Measurements from ENCODE around the gene ABHD17C. TPM values are rescaled to one million over a fixed set of nuclear protein-coding genes. Genes with fewer than 3 reads are reported as not detected.

The ABHD17C gene
- total and polyA plus RNA-seq, 7 donors = 1.1 to 3.7 (median 2.6) TPM

- no peaks in the 10 kb centered on the region for H3K9me3 ChIP-seq
- no peaks in the 10 kb centered on the region for H3K4me1 ChIP-seq
- intact Hi-C loops (cut with DNase I) = no loop called here
- H3K36me3 ChIP-seq (ENCODE audit: insufficient read depth in 1 of 2, low read depth in 1 of 2) = peaks cover 0 to 4% of the 10 kb centered on the region in 2 donors
- no peaks in the 10 kb centered on the region for H3K27me3 ChIP-seq (ENCODE audit: insufficient read depth in 3 of 3, low read length in 2 of 3)
- ATAC-seq (no peak), DNase-seq (no peak)
- 94 to 95% (median 94%) methylated on average over 4 of the region's 4 CpGs for WGBS, 3 donors
- no peak overlapping the region for H3K27ac ChIP-seq
- TF ChIP-seq CTCF (IDR thresholded peaks at IDR 0.05) = no peak
- H3K4me3 ChIP-seq = no peak overlapping the region
These were observed 55.5 kb downstream of the ABHD17C start for GRCh38 chr15:80750575-80750974.

GRCh38 chr15:80752204-80752603 is 57.1 kb downstream of the ABHD17C start:
- 81 to 85% (median 84%) methylated on average over 4 of the region's 4 CpGs for WGBS, 3 donors
- no peak overlapping the region for H3K4me3 ChIP-seq
- intact Hi-C loops (cut with DNase I) = no loop called here
- H3K27me3 ChIP-seq (ENCODE audit: insufficient read depth in 3 of 3, low read length in 2 of 3) = no peaks in the 10 kb centered on the region
- no peaks in the 10 kb centered on the region for H3K4me1 ChIP-seq
- DNase-seq (no peak), ATAC-seq (no peak)
- peaks cover 0 to 4% of the 10 kb centered on the region in 2 donors for H3K36me3 ChIP-seq (ENCODE audit: insufficient read depth in 1 of 2, low read depth in 1 of 2)
- no peak overlapping the region for H3K27ac ChIP-seq
- no peaks in the 10 kb centered on the region for H3K9me3 ChIP-seq
- no peak for TF ChIP-seq CTCF (IDR thresholded peaks at IDR 0.05)

- TF ChIP-seq CTCF (IDR thresholded peaks at IDR 0.05) = no peak
- DNase-seq (no peak), ATAC-seq (no peak)
- 61 to 65% (median 64%) methylated on average over 2 of the region's 2 CpGs for WGBS, 3 donors
- intact Hi-C loops (cut with DNase I) = no loop called here
- H3K4me1 ChIP-seq = no peaks in the 10 kb centered on the region
- no peak overlapping the region for H3K4me3 ChIP-seq
- H3K27me3 ChIP-seq (ENCODE audit: insufficient read depth in 3 of 3, low read length in 2 of 3) = peaks cover 0 to 3% (median 0%) of the 10 kb centered on the region in 3 donors
- H3K27ac ChIP-seq = no peak overlapping the region
- no peaks in the 10 kb centered on the region for H3K9me3 ChIP-seq
- peaks cover 0 to 4% of the 10 kb centered on the region in 2 donors for H3K36me3 ChIP-seq (ENCODE audit: insufficient read depth in 1 of 2, low read depth in 1 of 2)
These were observed 58.1 kb downstream of the ABHD17C start for GRCh38 chr15:80753161-80753560.

- no peak for ATAC-seq
- 93 to 97% (median 94%) methylated on average over 8 of the region's 8 CpGs for WGBS, 3 donors
- DNase-seq = no peak
- intact Hi-C loops (cut with DNase I) = no loop called here
- no peak for TF ChIP-seq CTCF (IDR thresholded peaks at IDR 0.05)
- Histone ChIP-seq H3K9me3 (no peaks in the 10 kb centered on the region), H3K4me3 (no peak overlapping the region), H3K4me1 (no peaks in the 10 kb centered on the region), H3K27ac (no peak overlapping the region), H3K27me3 (ENCODE audit: insufficient read depth in 3 of 3, low read length in 2 of 3) (peaks cover 0 to 3% (median 0%) of the 10 kb centered on the region in 3 donors), H3K36me3 (ENCODE audit: insufficient read depth in 1 of 2, low read depth in 1 of 2) (peaks cover 0 to 4% of the 10 kb centered on the region in 2 donors)
These were observed 58.9 kb downstream of the ABHD17C start for GRCh38 chr15:80754014-80754413.

- Histone ChIP-seq H3K4me1 (no peaks in the 10 kb centered on the region), H3K9me3 (no peaks in the 10 kb centered on the region), H3K4me3 (no peak overlapping the region), H3K36me3 (ENCODE audit: insufficient read depth in 1 of 2, low read depth in 1 of 2) (no peaks in the 10 kb centered on the region), H3K27ac (no peak overlapping the region), H3K27me3 (ENCODE audit: insufficient read depth in 3 of 3, low read length in 2 of 3) (peaks cover 0 to 3% (median 0%) of the 10 kb centered on the region in 3 donors)
- ATAC-seq (no peak), DNase-seq (no peak)
- TF ChIP-seq CTCF (IDR thresholded peaks at IDR 0.05) = no peak
- intact Hi-C loops (cut with DNase I) = no loop called here
- 85 to 89% (median 87%) methylated on average over 3 of the region's 3 CpGs for WGBS, 3 donors
These were observed 60.8 kb downstream of the ABHD17C start for GRCh38 chr15:80755885-80756284.
